K562 (cell line): ENCODE results near the gene SYK. TPM values are rescaled to one million over a fixed set of nuclear protein-coding genes. Genes with fewer than 3 reads are reported as not detected.

Experiments used
- ATAC-seq: fragments of 200-7000 bp; cut with Tn5 transposase; 3 replicates; pipeline ENCODE4 v1.9.1; 2020; ENCODE audit warnings: moderate library complexity
- BruUV-seq: library from RNA; stranded (reverse); fragments of 400-500 nt; replicated peaks from 2 replicates; lab custom pipeline; 2021; lab: Mats Ljungman, UMichigan
- CTCF ChIA-PET: fragments of 300-600 bp; formaldehyde crosslinking; extraction: SDS; loops from one replicate; lab custom pipeline; 2021; ENCODE audit warnings: low intra/inter-chr PET ratio; lab: Yijun Ruan, JAX
- POLR2A ChIA-PET: fragments of 300-600, 350-650 bp; sonication (Branson Sonifier 250); formaldehyde crosslinking; extraction: SDS; loops from one replicate; lab custom pipeline; 2021; ENCODE audit warnings: antibody characterized with exemption, inconsistent platforms; lab: Yijun Ruan, JAX
- DNase-seq, 4 experiments: peaks; one replicate each; pipeline versions ENCODE4 v3.0.0 to v3.0.0-alpha.2; 2011 to 2018; ENCODE audit warnings: low spot score in 3 of 4, mixed read lengths in 3 of 4; ENCODE audit errors: extremely low read depth in 1 of 4
- FAIRE-seq: peaks from 2 replicates; lab custom pipeline; 2011; peaks lifted over from hg19 to GRCh38; lab: Jason Lieb, UNC
- H2AFZ ChIP-seq: 2 replicates; pipeline ENCODE4 v1.6.0; 2011; ENCODE audit warnings: low read depth, low read length, control low read depth, inconsistent platforms
- H3K27ac ChIP-seq: fragments of 200-600 bp; 3 replicates; pipeline ENCODE4 v1.8.0; 2011; ENCODE audit warnings: low read depth, mild to moderate bottlenecking, control low read depth, inconsistent platforms, low read length, moderate library complexity, mixed read lengths; ENCODE audit errors: extremely low read depth
- H3K27me3 ChIP-seq, 2 experiments: fragments of 300-600 bp in 1 of 2; 2 replicates in 1 of 2; 3 replicates in 1 of 2; pipeline versions ENCODE4 v1.6.0 to v1.8.0; 2011; ENCODE audit warnings: inconsistent platforms in 2 of 2, low read length in 2 of 2, mild to moderate bottlenecking in 1 of 2, mixed read lengths in 1 of 2, moderate library complexity in 1 of 2; ENCODE audit not compliant: control insufficient read depth in 2 of 2, insufficient read depth in 2 of 2
- H3K36me3 ChIP-seq: fragments of 300-600 bp; 3 replicates; pipeline ENCODE4 v1.8.0; 2011; ENCODE audit warnings: mild to moderate bottlenecking, low read length, inconsistent platforms; ENCODE audit not compliant: control insufficient read depth, insufficient read depth
- H3K4me1 ChIP-seq, 2 experiments: fragments of 200-600 bp in 1 of 2; replicated peaks in 1 of 2; 2 replicates in 1 of 2; 3 replicates in 1 of 2; pipeline versions ENCODE4 v1.5.1 to v1.8.0; 2011; ENCODE audit warnings: inconsistent platforms in 2 of 2, low read length in 2 of 2, mild to moderate bottlenecking in 1 of 2, mixed read lengths in 1 of 2, moderate library complexity in 1 of 2; ENCODE audit not compliant: control insufficient read depth in 2 of 2, insufficient read depth in 2 of 2
- H3K4me2 ChIP-seq: 2 replicates; pipeline ENCODE4 v1.6.1; 2011; ENCODE audit warnings: low read length, control low read depth, inconsistent platforms, mixed read lengths; ENCODE audit not compliant: insufficient read depth
- H3K4me3 ChIP-seq: fragments of 200-600 bp; sonication (generic), shearing (Covaris generic); 2 replicates; pipeline ENCODE4 v1.5.1; 2016; ENCODE audit warnings: control low read depth, inconsistent platforms
- H3K79me2 ChIP-seq: fragments of 200-600 bp; 3 replicates; pipeline ENCODE4 v1.8.0; 2011; ENCODE audit warnings: low read length, inconsistent platforms; ENCODE audit not compliant: control insufficient read depth, insufficient read depth
- H3K9ac ChIP-seq, 2 experiments: 2 replicates each; pipeline versions ENCODE4 v1.6.0 to v1.6.1; 2011; ENCODE audit warnings: low read depth in 2 of 2, low read length in 2 of 2, control low read depth in 1 of 2, inconsistent platforms in 1 of 2, mild to moderate bottlenecking in 1 of 2, mixed read lengths in 1 of 2; ENCODE audit not compliant: insufficient read depth in 1 of 2
- H3K9me1 ChIP-seq: one replicate; pipeline ENCODE4 v1.6.0; 2011; ENCODE audit warnings: inconsistent platforms, mild to moderate bottlenecking, low read length, moderate library complexity; ENCODE audit not compliant: control insufficient read depth, insufficient read depth
- H3K9me3 ChIP-seq: replicated peaks from 2 replicates; pipeline ENCODE4 v1.5.1; 2011; ENCODE audit warnings: low read depth, low read length, inconsistent platforms; ENCODE audit not compliant: control insufficient read depth, insufficient read depth
- H4K20me1 ChIP-seq: replicated peaks from 2 replicates; pipeline ENCODE4 v1.6.1; 2011; ENCODE audit warnings: low read length, inconsistent platforms, mixed read lengths; ENCODE audit not compliant: control insufficient read depth, insufficient read depth
- DEAF1 ChIP-seq: fragments of 450-650 bp; formaldehyde crosslinking; IDR thresholded peaks from 2 replicates; pipeline ENCODE4 v1.4.0; 2020; ENCODE audit warnings: mild to moderate bottlenecking, moderate library complexity
- RAD21 ChIP-seq, 2 experiments: fragments of 250-450 bp in 1 of 2; fragments of 450-650 bp in 1 of 2; sonication (Bioruptor Pico) in 1 of 2; formaldehyde crosslinking in 1 of 2; IDR thresholded peaks in 1 of 2; conservative IDR thresholded peaks in 1 of 2; 2 replicates each; pipeline versions ENCODE4 v1.4.0 to v1.8.0; 2020 to 2022; ENCODE audit warnings: mild to moderate bottlenecking in 2 of 2, moderate library complexity in 1 of 2
- WGBS: fragments of 100-300 bp; shearing (Covaris generic); methylation state at CpG from one replicate; pipeline ENCODE4 v1.1.6; 2016; ENCODE audit warnings: low coverage, mixed read lengths; ENCODE audit not compliant: insufficient coverage; ENCODE audit errors: missing lambda C conversion rate; 5-methylcytosine and 5-hydroxymethylcytosine counted together
- in situ Hi-C: fragments of 300-500 bp; cut with MboI; formaldehyde crosslinking; loops from 4 replicates; pipeline ENCODE4 v1.15.0; 2018; ENCODE audit warnings: inconsistent platforms, mixed read lengths
- intact Hi-C: fragments of 100-400 bp; cut with micrococcal nuclease; formaldehyde crosslinking; loops from 2 replicates; pipeline ENCODE4 v1.14.2; 2022
- polyA plus RNA-seq, 8 experiments: library from polyadenylated mRNA; depleted of rRNA in 4 of 8; stranded (reverse) in 5 of 8; unstranded in 3 of 8; fragments of >200 nt; fragmentation: Nextera tagmentation in 2 of 8; fragmentation: Illumina TruSeq in 1 of 8; extraction: Ambion mirVana in 2 of 8; extraction: Trizol in 1 of 8; gene quantifications; 2 replicates each; pipeline versions ENCODE4 v1.2.1 to v1.2.3, GENCODE V29; 2011 to 2014; ENCODE audit warnings: inconsistent platforms in 1 of 8, missing spikeins in 1 of 8
- total RNA-seq, 7 experiments: library from RNA; depleted of rRNA in 6 of 7; stranded (reverse); fragments of >200 nt in 6 of 7; fragmentation: Illumina TruSeq in 2 of 7; extraction: Trizol in 2 of 7; gene quantifications; 2 replicates each; pipeline versions ENCODE4 v1.2.1 to v1.2.3, GENCODE V29; 2011 to 2021; ENCODE audit warnings: low replicate concordance in 1 of 7

Gene SYK
- total and polyA plus RNA-seq, 9 of the 15 experiments (the other 6 are each of a cell fraction or from before 2014, with no cell fraction given) = 3.9 to 32.7 (median 16.7) TPM

GRCh38 chr9:90834828-90835595, 33.4 kb downstream of the SYK start:
- CTCF ChIA-PET = no interaction called here
- Histone ChIP-seq H2AFZ (no peak overlapping the region), H3K27me3 (no peaks in the 10 kb centered on the region), H3K4me2 (no peak overlapping the region), H4K20me1 (no peaks in the 10 kb centered on the region), H3K9ac (no peak overlapping the region), H3K4me1 (no peaks in the 10 kb centered on the region), H3K9me3 (no peaks in the 10 kb centered on the region), H3K4me3 (no peak overlapping the region), H3K36me3 (no peaks in the 10 kb centered on the region), H3K79me2 (no peaks in the 10 kb centered on the region), H3K27ac (no peak overlapping the region), H3K9me1 (no peaks in the 10 kb centered on the region)
- FAIRE-seq (no peak), DNase-seq (no peak), ATAC-seq (no peak)
- BruUV-seq = no TSS peak
- intact Hi-C loops (no loop called here), in situ Hi-C loops (no loop called here)
- TF ChIP-seq DEAF1 (CRISPR knock-in tag) = no peak
- TF ChIP-seq RAD21 (CRISPR knock-in tag; conservative IDR thresholded peaks at IDR 0.05 in 1 of 2, IDR thresholded peaks at IDR 0.05 in 1 of 2) = 0 out of 4 replicates have a peak, but pooled peaks of 1 of the 2 experiments have one; percentile 8
- POLR2A ChIA-PET = no interaction called here
- 70% methylated on average over 8 of the region's 8 CpGs for WGBS
